H1 (cell line): ENCODE data around the gene SLC39A10. TPM values are rescaled to one million over a fixed set of nuclear protein-coding genes. Genes with fewer than 3 reads are reported as not detected.

ENCODE experiments used
- CTCF ChIA-PET: fragments of 300-600 bp; sonication (Branson Sonifier 250); formaldehyde crosslinking; loops from one replicate; lab custom pipeline; 2021; ENCODE audit not compliant: partially characterized antibody; lab: Charles Lee
- POLR2A ChIA-PET: fragments of 300-600 bp; sonication (Branson Sonifier 250); formaldehyde crosslinking; loops from one replicate; lab custom pipeline; 2021; ENCODE audit warnings: inconsistent platforms; ENCODE audit not compliant: partially characterized antibody; lab: Charles Lee
- DNase-seq, 2 experiments: peaks; one replicate each; pipeline versions ENCODE4 v3.0.0 to v3.0.0-alpha.2; 2010 to 2022; ENCODE audit warnings: low spot score in 2 of 2, low read depth in 1 of 2, mixed read lengths in 1 of 2
- FAIRE-seq: peaks from 2 replicates; lab custom pipeline; 2011; peaks lifted over from hg19 to GRCh38; lab: Jason Lieb, UNC
- H2AFZ ChIP-seq: 2 replicates; pipeline ENCODE4 v1.8.1; 2012; ENCODE audit warnings: low read length, inconsistent platforms
- H2AK5ac ChIP-seq: 2 replicates; pipeline ENCODE4 v1.6.1; 2013; ENCODE audit warnings: low read depth, low read length
- H2BK120ac ChIP-seq: replicated peaks from 2 replicates; pipeline ENCODE3; 2013; ENCODE audit warnings: low read depth, low read length, inconsistent platforms
- H2BK12ac ChIP-seq: 2 replicates; pipeline ENCODE4 v1.6.1; 2013; ENCODE audit warnings: low read depth, low read length
- H2BK15ac ChIP-seq: 2 replicates; pipeline ENCODE4 v1.6.1; 2013; ENCODE audit warnings: low read length
- H2BK20ac ChIP-seq: 2 replicates; pipeline ENCODE4 v1.6.1; 2013; ENCODE audit warnings: low read length
- H2BK5ac ChIP-seq: 2 replicates; pipeline ENCODE4 v1.6.1; 2013; ENCODE audit warnings: low read depth, low read length
- H3K14ac ChIP-seq: 2 replicates; pipeline ENCODE4 v1.6.1; 2013; ENCODE audit warnings: inconsistent platforms; ENCODE audit not compliant: insufficient read length
- H3K18ac ChIP-seq: 2 replicates; pipeline ENCODE4 v1.6.1; 2013; ENCODE audit warnings: low read length; ENCODE audit errors: extremely low read depth
- H3K23ac ChIP-seq: 2 replicates; pipeline ENCODE4 v1.6.1; 2013; ENCODE audit warnings: inconsistent platforms; ENCODE audit not compliant: insufficient read length
- H3K23me2 ChIP-seq: 2 replicates; pipeline ENCODE4 v1.6.1; 2013; ENCODE audit warnings: low read depth, low read length
- H3K27ac ChIP-seq: 2 replicates; pipeline ENCODE4 v1.6.1; 2011; ENCODE audit warnings: low read depth, low read length, inconsistent platforms
- H3K27me3 ChIP-seq, 4 experiments: replicated peaks in 1 of 4; 1 replicate in 1 of 4; 2 replicates in 3 of 4; pipeline versions ENCODE4 v1.6.1 to v1.8.1; 2011 to 2013; ENCODE audit warnings: low read length in 3 of 4, mild to moderate bottlenecking in 3 of 4, inconsistent platforms in 2 of 4, mixed read lengths in 2 of 4, moderate library complexity in 1 of 4; ENCODE audit not compliant: control insufficient read depth in 3 of 4, insufficient read depth in 3 of 4; ENCODE audit errors: extremely low read depth in 1 of 4
- H3K36me3 ChIP-seq, 4 experiments: 2 replicates each; pipeline versions ENCODE4 v1.6.1 to v1.8.1; 2011 to 2013; ENCODE audit warnings: mild to moderate bottlenecking in 4 of 4, low read length in 3 of 4, moderate library complexity in 2 of 4, control low read depth in 1 of 4, inconsistent platforms in 1 of 4; ENCODE audit not compliant: insufficient read depth in 4 of 4, control insufficient read depth in 2 of 4
- H3K4ac ChIP-seq: replicated peaks from 2 replicates; pipeline ENCODE3; 2013; ENCODE audit warnings: low read length, low read depth, mixed read lengths, inconsistent platforms; ENCODE audit not compliant: insufficient read length
- H3K4me1 ChIP-seq, 4 experiments: replicated peaks in 1 of 4; 1 replicate in 1 of 4; 2 replicates in 3 of 4; pipeline versions ENCODE4 v1.6.1 to v1.8.1; 2011 to 2013; ENCODE audit warnings: low read length in 3 of 4, inconsistent platforms in 2 of 4, mixed read lengths in 1 of 4; ENCODE audit not compliant: insufficient read depth in 4 of 4, control insufficient read depth in 3 of 4
- H3K4me2 ChIP-seq, 2 experiments: 2 replicates each; pipeline versions ENCODE4 v1.6.1 to v1.8.1; 2011 to 2013; ENCODE audit warnings: low read depth in 2 of 2, low read length in 2 of 2, control low read depth in 1 of 2, inconsistent platforms in 1 of 2, mild to moderate bottlenecking in 1 of 2; ENCODE audit not compliant: insufficient read depth in 1 of 2
- H3K4me3 ChIP-seq, 4 experiments: fragments of 200-600, 300-600 bp in 1 of 4; sonication (generic), shearing (Covaris generic), sonication (Bioruptor Twin) in 1 of 4; 2 replicates each; pipeline versions ENCODE4 v1.5.1 to v1.8.1; 2011 to 2016; ENCODE audit warnings: low read length in 4 of 4, low read depth in 3 of 4, control low read depth in 2 of 4, inconsistent platforms in 2 of 4, mild to moderate bottlenecking in 2 of 4, mixed read lengths in 1 of 4, moderate library complexity in 1 of 4; ENCODE audit not compliant: insufficient read depth in 2 of 4; ENCODE audit errors: extremely low read depth in 1 of 4
- H3K56ac ChIP-seq: replicated peaks from 2 replicates; pipeline ENCODE3; 2013; ENCODE audit warnings: low read depth, mild to moderate bottlenecking, mixed read lengths, low read length, inconsistent platforms; ENCODE audit not compliant: insufficient read length
- H3K79me1 ChIP-seq: 2 replicates; pipeline ENCODE4 v1.6.1; 2013; ENCODE audit warnings: low read depth, low read length, control low read depth
- H3K79me2 ChIP-seq, 2 experiments: 2 replicates each; pipeline versions ENCODE4 v1.6.1 to v1.8.1; 2012 to 2013; ENCODE audit warnings: low read length in 2 of 2, mild to moderate bottlenecking in 2 of 2, inconsistent platforms in 1 of 2; ENCODE audit not compliant: insufficient read depth in 2 of 2, control insufficient read depth in 1 of 2
- H3K9ac ChIP-seq, 4 experiments: replicated peaks in 1 of 4; 1 replicate in 1 of 4; 2 replicates in 3 of 4; pipeline versions ENCODE4 v1.6.1 to v1.8.1; 2011 to 2013; ENCODE audit warnings: low read depth in 3 of 4, low read length in 3 of 4, control low read depth in 2 of 4, mild to moderate bottlenecking in 2 of 4, moderate library complexity in 2 of 4, inconsistent platforms in 1 of 4; ENCODE audit errors: extremely low read depth in 1 of 4
- H3K9me3 ChIP-seq, 2 experiments: 2 replicates each; pipeline versions ENCODE4 v1.6.1 to v1.8.1; 2012 to 2013; ENCODE audit warnings: mild to moderate bottlenecking in 2 of 2, moderate library complexity in 2 of 2, control low read depth in 1 of 2, inconsistent platforms in 1 of 2, low read depth in 1 of 2, low read length in 1 of 2, mixed read lengths in 1 of 2; ENCODE audit not compliant: insufficient read depth in 2 of 2
- H4K20me1 ChIP-seq, 2 experiments: replicated peaks in 1 of 2; 2 replicates each; pipeline versions ENCODE3 to v1.8.1; 2011 to 2013; ENCODE audit warnings: inconsistent platforms in 2 of 2, low read length in 2 of 2, mild to moderate bottlenecking in 1 of 2; ENCODE audit not compliant: insufficient read depth in 2 of 2, control insufficient read depth in 1 of 2
- H4K5ac ChIP-seq: 2 replicates; pipeline ENCODE4 v1.6.1; 2013; ENCODE audit warnings: low read length, low read depth, mixed read lengths, inconsistent platforms; ENCODE audit not compliant: insufficient read length
- H4K8ac ChIP-seq: 2 replicates; pipeline ENCODE4 v1.8.0; 2013; ENCODE audit warnings: mild to moderate bottlenecking, moderate library complexity, low read length, inconsistent platforms; ENCODE audit not compliant: insufficient read depth; ENCODE audit errors: extremely low read depth
- H4K91ac ChIP-seq: replicated peaks from 2 replicates; pipeline ENCODE3; 2013; ENCODE audit warnings: low read length, mixed read lengths, inconsistent platforms; ENCODE audit not compliant: insufficient read length
- EGR1 ChIP-seq: IDR thresholded peaks from 2 replicates; pipeline ENCODE4 v1.6.1; 2011; ENCODE audit warnings: low read depth, low read length, borderline replicate concordance
- EP300 ChIP-seq, 2 experiments: IDR thresholded peaks; 1 replicate in 1 of 2; 2 replicates in 1 of 2; pipeline ENCODE4 v1.6.1; 2011 to 2012; ENCODE audit warnings: low read depth in 2 of 2, low read length in 2 of 2, mild to moderate bottlenecking in 2 of 2, borderline replicate concordance in 1 of 2, inconsistent platforms in 1 of 2, moderate library complexity in 1 of 2
- NRF1 ChIP-seq: IDR thresholded peaks from 2 replicates; pipeline ENCODE4 v1.6.1; 2011; ENCODE audit warnings: mild to moderate bottlenecking, low read depth, low read length, improper control_type of control experiment
- WGBS, 2 experiments: shearing (Covaris generic) in 1 of 2; methylation state at CpG; one replicate each; pipeline versions ENCODE4 v1.1.6 to v1.1.7; 2013 to 2015; ENCODE audit warnings: low lambda C conversion rate in 2 of 2, mixed read lengths in 2 of 2, inconsistent platforms in 1 of 2, low coverage in 1 of 2, missing lambda C conversion rate in 1 of 2; ENCODE audit not compliant: insufficient replicate concordance in 2 of 2, insufficient coverage in 1 of 2, insufficient read length in 1 of 2; ENCODE audit errors: extremely low coverage in 1 of 2, missing lambda C conversion rate in 1 of 2; 5-methylcytosine and 5-hydroxymethylcytosine counted together
- polyA plus RNA-seq, 7 experiments: library from polyadenylated mRNA; depleted of rRNA in 3 of 7; stranded (reverse) in 5 of 7; unstranded in 2 of 7; fragments of >200 nt in 5 of 7; fragments of 200-250 nt in 2 of 7; gene quantifications; 1 replicate in 5 of 7; 2 replicates in 1 of 7; 4 replicates in 1 of 7; pipeline versions ENCODE4 v1.2.1 to v1.2.3, GENCODE V29; 2011 to 2013; ENCODE audit warnings: missing spikeins in 2 of 7, mixed read lengths in 2 of 7
- total RNA-seq: library from RNA; stranded (reverse); fragmentation: NEBNext Ultra II Directional; extraction: Animal tissue kit (Norgen Biotek cat#: 25700); gene quantifications from 2 replicates; pipeline ENCODE4 v1.2.1, GENCODE V29; 2021

SLC39A10 gene
- total and polyA plus RNA-seq, 2 of the 8 experiments (the other 6 are each of a cell fraction or from before 2014, with no cell fraction given) = 68.1 to 234 TPM

GRCh38 chr2:195628666-195629065 lies 28.4 kb upstream of the SLC39A10 start:
- no peak overlapping the region for H2BK5ac ChIP-seq
- no peak overlapping the region for H2AFZ ChIP-seq
- ChIA-PET CTCF (interaction anchor here (1.3 kb wide), 1 partner anchor 15 kb away, joined by 3 read pairs; no protein-coding TSS in a partner anchor), POLR2A (interaction anchor here (1.7 kb wide), 1 partner anchor 26 kb away, joined by 5 read pairs; no protein-coding TSS in a partner anchor)
- no peaks in the 10 kb centered on the region; a peak in 1 of 7 replicates for H3K4me1 ChIP-seq
- H2AK5ac ChIP-seq = no peak overlapping the region
- no peaks in the 10 kb centered on the region for H3K79me1 ChIP-seq
- no peak overlapping the region for H2BK15ac ChIP-seq
- no peak overlapping the region for H3K4ac ChIP-seq
- no peak overlapping the region for H3K27ac ChIP-seq
- 96% methylated on average over 1 of the region's 1 CpG; no CpG with 5 or more reads in 1 of the 2 experiments for WGBS, 2 experiments
- H3K23me2 ChIP-seq = no peaks in the 10 kb centered on the region
- FAIRE-seq (no peak), DNase-seq (no peak)
- H3K4me3 ChIP-seq = no peak overlapping the region
- H4K20me1 ChIP-seq = no peaks in the 10 kb centered on the region
- H2BK12ac ChIP-seq = no peak overlapping the region
- H3K18ac ChIP-seq = no peak overlapping the region
- no peaks in the 10 kb centered on the region for H3K27me3 ChIP-seq
- H3K4me2 ChIP-seq = no peak overlapping the region
- H4K91ac ChIP-seq = no peak overlapping the region
- no peak overlapping the region for H2BK120ac ChIP-seq
- H4K5ac ChIP-seq = no peak overlapping the region
- no peak overlapping the region for H2BK20ac ChIP-seq
- H3K23ac ChIP-seq = no peak overlapping the region
- H3K36me3 ChIP-seq = no peaks in the 10 kb centered on the region
- no peak overlapping the region for H3K56ac ChIP-seq
- H3K9ac ChIP-seq = no peak overlapping the region
- no peaks in the 10 kb centered on the region for H3K79me2 ChIP-seq
- no peaks in the 10 kb centered on the region for H3K9me3 ChIP-seq
- no peak overlapping the region for H3K14ac ChIP-seq
- no peak overlapping the region for H4K8ac ChIP-seq
- no peak for TF ChIP-seq NRF1
- TF ChIP-seq EP300 (IDR thresholded peaks at IDR 0.05; ENCODE audit: borderline replicate concordance in 1 of 2, low read depth in 2 of 2, low read length in 2 of 2) = no peak
- no peak for TF ChIP-seq EGR1
